Naive thymus-derived CD8-positive, alpha-beta T cell (primary cell): Measurements from ENCODE around the gene USPL1. TPM values are rescaled to one million over a fixed set of nuclear protein-coding genes. Genes with fewer than 3 reads are reported as not detected.
"Not testable (repeated sequence)": the region's sequence is repeated elsewhere in the genome, so short reads cannot be mapped to it uniquely, and the experiment has no call there.

ENCODE experiments used
- ATAC-seq, 2 donors: fragments of 150-1000 bp; cut with Tn5 transposase in 1 of 2; sonication (Bioruptor Pico), chemical (Tn5 transposase) in 1 of 2; 1 replicate in 1 of 2; 2 replicates in 1 of 2; pipeline ENCODE4 v1.10.0; 2021; ENCODE audit warnings: mild to moderate bottlenecking in 2 of 2, moderate library complexity in 2 of 2
- POLR2A ChIA-PET: fragments of 350-600 bp; sonication (Branson Sonifier 250); formaldehyde crosslinking; loops from one replicate; lab custom pipeline; 2021; ENCODE audit warnings: antibody characterized with exemption; lab: Charles Lee
- DNase-seq, 10 donors: peaks; one replicate each; pipeline versions ENCODE4 v3.0.0 to v3.0.0-alpha.2; 2020 to 2022
- H3K27ac Mint-ChIP-seq, 10 donors: one replicate each; pipeline ENCODE4 v1.8.0; 2020 to 2022; ENCODE audit warnings: mild to moderate bottlenecking in 10 of 10, mixed read lengths in 10 of 10, moderate library complexity in 4 of 10, inconsistent platforms in 1 of 10
- H3K27me3 Mint-ChIP-seq, 5 donors: one replicate each; pipeline ENCODE4 v1.8.0; 2021 to 2022; ENCODE audit warnings: mixed read lengths in 5 of 5
- H3K36me3 Mint-ChIP-seq, 3 donors: one replicate each; pipeline ENCODE4 v1.8.0; 2020 to 2022; ENCODE audit warnings: mixed read lengths in 3 of 3, mild to moderate bottlenecking in 2 of 3, inconsistent platforms in 1 of 3
- H3K4me1 Mint-ChIP-seq, 4 donors: one replicate each; pipeline ENCODE4 v1.8.0; 2021 to 2022; ENCODE audit warnings: mixed read lengths in 4 of 4
- H3K4me3 Mint-ChIP-seq, 10 donors: one replicate each; pipeline ENCODE4 v1.8.0; 2020 to 2022; ENCODE audit warnings: mild to moderate bottlenecking in 10 of 10, mixed read lengths in 10 of 10, moderate library complexity in 6 of 10, inconsistent platforms in 1 of 10
- H3K9me3 Mint-ChIP-seq, 9 donors: one replicate each; pipeline ENCODE4 v1.8.0; 2020 to 2022; ENCODE audit warnings: mixed read lengths in 9 of 9, mild to moderate bottlenecking in 3 of 9, inconsistent platforms in 1 of 9, moderate library complexity in 1 of 9
- polyA plus RNA-seq, 3 donors: library from polyadenylated mRNA; unstranded; fragments of 300-500 nt; fragmentation: Illumina TruSeq; gene quantifications; one replicate each; pipeline ENCODE4 v1.2.3, GENCODE V29; 2021
- total RNA-seq, 8 experiments: library from RNA in 2 of 8; stranded (reverse) in 2 of 8; gene quantifications; one replicate each; pipeline ENCODE4 v1.2.3 and lab custom pipeline; 2021 to 2026

The USPL1 gene
- total and polyA plus RNA-seq, 5 experiments from 2014 or later = 13.4 to 31.1 (median 17.6) TPM

GRCh38 chr13:30587739-30588138 is 30.0 kb upstream of the USPL1 start:
- Mint-ChIP-seq H3K4me1 (peaks cover 0 to 2% (median 0%) of the 10 kb centered on the region in 4 donors), H3K4me3 (no peak overlapping the region), H3K27ac (no peak overlapping the region), H3K9me3 (no peaks in the 10 kb centered on the region), H3K27me3 (peaks cover 0 to 10% (median 2%) of the 10 kb centered on the region in 5 donors), H3K36me3 (no peaks in the 10 kb centered on the region)
- POLR2A ChIA-PET = no interaction called here
- ATAC-seq (no peak), DNase-seq (no peak)

- Mint-ChIP-seq H3K36me3 (peaks cover 0 to 2% (median 0%) of the 10 kb centered on the region in 3 donors), H3K9me3 (peaks cover 0 to 3% (median 0%) of the 10 kb centered on the region in 9 donors), H3K27me3 (peaks cover 0 to 6% (median 3%) of the 10 kb centered on the region in 5 donors), H3K27ac (no peak overlapping the region), H3K4me1 (peaks cover 0 to 4% (median 0%) of the 10 kb centered on the region in 4 donors), H3K4me3 (no peak overlapping the region)
- ATAC-seq = no peak
- POLR2A ChIA-PET = no interaction called here
- DNase-seq = no peak
These were observed 24.7 kb upstream of the USPL1 start for GRCh38 chr13:30593001-30593400.

- DNase-seq (no peak), ATAC-seq (no peak)
- no peaks in the 10 kb centered on the region for H3K27me3 Mint-ChIP-seq
- POLR2A ChIA-PET = no interaction called here
- H3K9me3 Mint-ChIP-seq = no peaks in the 10 kb centered on the region
- H3K27ac Mint-ChIP-seq = no peak overlapping the region
- H3K4me1 Mint-ChIP-seq = peaks cover 0 to 9% (median 1%) of the 10 kb centered on the region in 4 donors
- no peak overlapping the region for H3K4me3 Mint-ChIP-seq
- H3K36me3 Mint-ChIP-seq = no peaks in the 10 kb centered on the region
These were observed 17.2 kb upstream of the USPL1 start for GRCh38 chr13:30600496-30600895.

GRCh38 chr13:30601836-30602235 is 15.9 kb upstream of the USPL1 start:
- no peaks in the 10 kb centered on the region for H3K36me3 Mint-ChIP-seq
- no peak overlapping the region for H3K27ac Mint-ChIP-seq
- DNase-seq (no peak), ATAC-seq (no peak)
- H3K9me3 Mint-ChIP-seq = no peaks in the 10 kb centered on the region
- H3K4me1 Mint-ChIP-seq = peaks cover 0 to 8% (median 4%) of the 10 kb centered on the region in 4 donors
- no peaks in the 10 kb centered on the region for H3K27me3 Mint-ChIP-seq
- POLR2A ChIA-PET = interaction anchor here (1.2 kb wide), 1 partner anchor 15 kb away, joined by 7 read pairs; the partner anchor contains the start of gene USPL1
- H3K4me3 Mint-ChIP-seq = no peak overlapping the region

GRCh38 chr13:30605052-30605451 is 12.7 kb upstream of the USPL1 start:
- H3K27me3 Mint-ChIP-seq = no peaks in the 10 kb centered on the region
- ATAC-seq (no peak), DNase-seq (no peak)
- POLR2A ChIA-PET = interaction anchor here (0.6 kb wide), 1 partner anchor 38 kb away, joined by 3 read pairs; no protein-coding TSS in a partner anchor
- H3K9me3 Mint-ChIP-seq = no peaks in the 10 kb centered on the region
- no peaks in the 10 kb centered on the region for H3K36me3 Mint-ChIP-seq
- H3K27ac Mint-ChIP-seq = peak overlapping the region in 1 of 10 donors; percentile 55
- H3K4me1 Mint-ChIP-seq = peaks cover 10 to 33% (median 26%) of the 10 kb centered on the region in 4 donors
- H3K4me3 Mint-ChIP-seq = no peak overlapping the region

GRCh38 chr13:30607186-30607585 is 10.5 kb upstream of the USPL1 start:
- H3K4me1 Mint-ChIP-seq = peaks cover 10 to 48% (median 35%) of the 10 kb centered on the region in 4 donors
- not testable (repeated sequence) for DNase-seq, H3K27me3 Mint-ChIP-seq, H3K36me3 Mint-ChIP-seq, H3K9me3 Mint-ChIP-seq, ATAC-seq
- peak overlapping the region in 2 of 10 donors; percentile 0 to 13 for H3K4me3 Mint-ChIP-seq
- POLR2A ChIA-PET = interaction anchor here (4.2 kb wide), 1 partner anchor 10 kb away, joined by 55 read pairs; the partner anchor contains the start of gene USPL1
- peak overlapping the region; percentile 1 to 93 (median 74) for H3K27ac Mint-ChIP-seq

GRCh38 chr13:30607908-30608307 is 9.8 kb upstream of the USPL1 start:
- H3K36me3 Mint-ChIP-seq = no peaks in the 10 kb centered on the region
- peaks cover 10 to 55% (median 42%) of the 10 kb centered on the region in 4 donors for H3K4me1 Mint-ChIP-seq
- DNase-seq (peak; percentile 12 to 81 (median 66)), ATAC-seq (peak; percentile 97 to 100)
- H3K27me3 Mint-ChIP-seq = no peaks in the 10 kb centered on the region
- POLR2A ChIA-PET = interaction anchor here (0.6 to 4.2 kb wide), 5 partner anchors 9 to 672 kb away, joined by 3 to 55 read pairs (median 4); partner anchors contain the start of genes HMGB1 and USPL1
- H3K4me3 Mint-ChIP-seq = peak overlapping the region in 9 of 10 donors; percentile 2 to 68 (median 25)
- peak overlapping the region; percentile 55 to 91 (median 86) for H3K27ac Mint-ChIP-seq
- no peaks in the 10 kb centered on the region for H3K9me3 Mint-ChIP-seq

- no peak for ATAC-seq
- Mint-ChIP-seq H3K36me3 (peaks cover 0 to under 1% (median 0%) of the 10 kb centered on the region in 3 donors), H3K9me3 (no peaks in the 10 kb centered on the region), H3K4me3 (peak overlapping the region in 4 of 10 donors; percentile 6 to 36 (median 30)), H3K27ac (peak overlapping the region; percentile 55 to 91 (median 86)), H3K4me1 (peaks cover 8 to 56% (median 46%) of the 10 kb centered on the region in 4 donors), H3K27me3 (no peaks in the 10 kb centered on the region)
- no peak for DNase-seq
- POLR2A ChIA-PET = interaction anchor here (0.6 to 4.2 kb wide), 4 partner anchors 8 to 673 kb away, joined by 3 to 55 read pairs (median 5); partner anchors contain the start of gene USPL1
These were observed 9.4 kb upstream of the USPL1 start for GRCh38 chr13:30608364-30608763.

- no peak overlapping the region for H3K4me3 Mint-ChIP-seq
- POLR2A ChIA-PET = no interaction called here
- ATAC-seq (no peak), DNase-seq (no peak)
- H3K36me3 Mint-ChIP-seq = peaks cover 0 to 5% (median 0%) of the 10 kb centered on the region in 3 donors
- peaks cover 11 to 68% (median 61%) of the 10 kb centered on the region in 4 donors for H3K4me1 Mint-ChIP-seq
- no peaks in the 10 kb centered on the region for H3K27me3 Mint-ChIP-seq
- no peaks in the 10 kb centered on the region for H3K9me3 Mint-ChIP-seq
- peak overlapping the region in 5 of 10 donors; percentile 32 to 78 (median 52) for H3K27ac Mint-ChIP-seq
These were observed 7.4 kb upstream of the USPL1 start for GRCh38 chr13:30610311-30610710.

GRCh38 chr13:30615481-30615865 is 2.2 kb upstream of the USPL1 start:
- Mint-ChIP-seq H3K27ac (no peak overlapping the region), H3K4me1 (peaks cover 6 to 46% (median 38%) of the 10 kb centered on the region in 4 donors), H3K4me3 (no peak overlapping the region), H3K9me3 (no peaks in the 10 kb centered on the region), H3K27me3 (no peaks in the 10 kb centered on the region), H3K36me3 (peaks cover 0 to 5% (median 0%) of the 10 kb centered on the region in 3 donors)
- DNase-seq = no peak
- ATAC-seq = no peak
- POLR2A ChIA-PET = interaction anchor here (1.0 to 4.0 kb wide), 10 partner anchors 8 to 680 kb away, joined by 3 to 82 read pairs (median 6); partner anchors contain the start of gene HMGB1

- no peaks in the 10 kb centered on the region for H3K27me3 Mint-ChIP-seq
- H3K9me3 Mint-ChIP-seq = no peaks in the 10 kb centered on the region
- H3K4me1 Mint-ChIP-seq = peaks cover 6 to 45% (median 38%) of the 10 kb centered on the region in 4 donors
- POLR2A ChIA-PET = interaction anchor here (1.0 to 4.0 kb wide), 14 partner anchors 9 to 766 kb away, joined by 3 to 82 read pairs (median 6); partner anchors contain the start of genes HMGB1 and UBL3
- ATAC-seq = no peak
- H3K4me3 Mint-ChIP-seq = no peak overlapping the region
- DNase-seq = peak in 3 of 10 donors; percentile 45
- peaks cover 0 to 7% (median 0%) of the 10 kb centered on the region in 3 donors for H3K36me3 Mint-ChIP-seq
- H3K27ac Mint-ChIP-seq = no peak overlapping the region
These were observed 1.7 kb upstream of the USPL1 start for GRCh38 chr13:30615866-30616541.

- Mint-ChIP-seq H3K4me3 (no peak overlapping the region), H3K27ac (no peak overlapping the region), H3K36me3 (peaks cover 0 to 11% (median 0%) of the 10 kb centered on the region in 3 donors), H3K4me1 (peaks cover 6 to 47% (median 36%) of the 10 kb centered on the region in 4 donors), H3K27me3 (no peaks in the 10 kb centered on the region), H3K9me3 (no peaks in the 10 kb centered on the region)
- ATAC-seq (peak; percentile 34 to 36), DNase-seq (peak in 7 of 10 donors; percentile 29 to 77 (median 56))
- POLR2A ChIA-PET = interaction anchor here (0.6 to 4.0 kb wide), 32 partner anchors 10 to 1021 kb away, joined by 3 to 82 read pairs (median 4); partner anchors contain the start of genes ALOX5AP, HMGB1, SLC7A1 and UBL3
These were observed 799 bp upstream of the USPL1 start for GRCh38 chr13:30616927-30617314.
